GM23338 (cell line): ENCODE results near the gene ID3. TPM values are rescaled to one million over a fixed set of nuclear protein-coding genes. Genes with fewer than 3 reads are reported as not detected.
A peak's percentile ranks its signal among the peaks of the same experiment; 100 is the strongest.
"Not testable (repeated sequence)": the region's sequence is repeated elsewhere in the genome, so short reads cannot be mapped to it uniquely, and the experiment has no call there.

ENCODE experiments used
- ATAC-seq: fragments of 200-7000 bp; cut with Tn5 transposase; 3 replicates; pipeline ENCODE4 v1.9.1; 2020
- DNase-seq: peaks from one replicate; pipeline ENCODE4 v3.0.0-alpha.2; 2015; ENCODE audit warnings: low spot score
- H2AFZ ChIP-seq: fragments of 200-600 bp; sonication (generic); 2 replicates; pipeline ENCODE4 v1.8.0; 2016; ENCODE audit warnings: antibody characterized with exemption, mild to moderate bottlenecking, moderate library complexity
- H3F3A ChIP-seq: fragments of 200-600 bp; sonication (generic); replicated peaks from 2 replicates; pipeline ENCODE4 v1.8.0; 2017; ENCODE audit warnings: antibody characterized with exemption, mixed run types, low read depth
- H3K27ac ChIP-seq: fragments of 200-600 bp; sonication (generic); 2 replicates; pipeline ENCODE4 v1.6.1; 2016; ENCODE audit warnings: low read depth
- H3K27me3 ChIP-seq: fragments of 200-600 bp; sonication (generic); 2 replicates; pipeline ENCODE4 v1.8.0; 2016; ENCODE audit warnings: mild to moderate bottlenecking, mixed run types, moderate library complexity; ENCODE audit not compliant: insufficient read depth
- H3K36me3 ChIP-seq: fragments of 200-600 bp; sonication (generic); 2 replicates; pipeline ENCODE4 v1.8.0; 2016; ENCODE audit warnings: mild to moderate bottlenecking; ENCODE audit not compliant: insufficient read depth
- H3K4me1 ChIP-seq: fragments of 200-600 bp; sonication (generic); 2 replicates; pipeline ENCODE4 v1.8.0; 2016; ENCODE audit warnings: mild to moderate bottlenecking, moderate library complexity; ENCODE audit not compliant: insufficient read depth
- H3K4me2 ChIP-seq: fragments of 200-600 bp; sonication (generic); 2 replicates; pipeline ENCODE4 v1.7.1; 2017; ENCODE audit warnings: mixed run types
- H3K4me3 ChIP-seq: fragments of 200-600 bp; sonication (generic); 2 replicates; pipeline ENCODE4 v1.6.1; 2016; ENCODE audit warnings: mixed run types
- H3K79me2 ChIP-seq: fragments of 200-600 bp; sonication (generic); replicated peaks from 2 replicates; pipeline ENCODE4 v1.8.0; 2017; ENCODE audit warnings: mild to moderate bottlenecking; ENCODE audit not compliant: insufficient read depth
- H3K9me2 ChIP-seq: fragments of 200-600 bp; sonication (generic); 2 replicates; pipeline ENCODE4 v1.8.0; 2017; ENCODE audit not compliant: insufficient read depth
- H4K20me1 ChIP-seq: fragments of 200-600 bp; sonication (generic); replicated peaks from 2 replicates; pipeline ENCODE4 v1.8.0; 2017; ENCODE audit warnings: mild to moderate bottlenecking; ENCODE audit not compliant: insufficient read depth
- H3K27ac Mint-ChIP-seq: 2 replicates; pipeline ENCODE4 v1.8.0; 2020; ENCODE audit warnings: inconsistent platforms, mild to moderate bottlenecking, moderate library complexity, mixed read lengths
- H3K27me3 Mint-ChIP-seq: 3 replicates; pipeline ENCODE4 v1.8.0; 2022; ENCODE audit warnings: low read depth, mild to moderate bottlenecking, moderate library complexity, mixed read lengths, inconsistent platforms; ENCODE audit not compliant: insufficient read depth, poor library complexity
- H3K36me3 Mint-ChIP-seq: 3 replicates; pipeline ENCODE4 v1.8.0; 2021; ENCODE audit warnings: low read depth, mild to moderate bottlenecking, inconsistent platforms, moderate library complexity, mixed read lengths
- H3K4me1 Mint-ChIP-seq: 3 replicates; pipeline ENCODE4 v1.8.0; 2020; ENCODE audit warnings: mild to moderate bottlenecking, inconsistent platforms, mixed read lengths
- H3K4me3 Mint-ChIP-seq: 3 replicates; pipeline ENCODE4 v1.8.0; 2021; ENCODE audit warnings: moderate library complexity, mild to moderate bottlenecking, inconsistent platforms, mixed read lengths
- H3K9me3 Mint-ChIP-seq: 3 replicates; pipeline ENCODE4 v1.8.0; 2020; ENCODE audit warnings: moderate library complexity, mild to moderate bottlenecking, inconsistent platforms, mixed read lengths
- POLR2AphosphoS5 ChIP-seq: IDR thresholded peaks from 2 replicates; pipeline ENCODE4 v1.6.1; 2016; ENCODE audit warnings: antibody characterized with exemption, low read depth
- ZNF462 ChIP-seq: fragments of 250-450 bp; sonication (Bioruptor Pico); IDR thresholded peaks from 2 replicates; pipeline ENCODE4 v1.5.0; 2020; ENCODE audit warnings: mild to moderate bottlenecking, moderate library complexity
- polyA plus RNA-seq: library from polyadenylated mRNA; unstranded; fragments of >200 nt; fragmentation: Nextera tagmentation; extraction: Ambion mirVana; gene quantifications from 2 replicates; pipeline ENCODE4 v1.2.1, GENCODE V29; 2016
- total RNA-seq: library from RNA; depleted of rRNA; stranded (reverse); fragments of >200 nt; shearing (Covaris generic); gene quantifications from 2 replicates; pipeline ENCODE4 v1.2.3, GENCODE V29; 2014

The ID3 gene
- total and polyA plus RNA-seq, 2 experiments from 2014 or later, result 164 to 345 TPM

- Mint-ChIP-seq H3K9me3 (no peaks in the 10 kb centered on the region), H3K4me1 (peaks cover 15% of the 10 kb centered on the region), H3K27me3 (peaks cover 12% of the 10 kb centered on the region), H3K27ac (no peak overlapping the region), H3K36me3 (no peaks in the 10 kb centered on the region), H3K4me3 (no peak overlapping the region)
- Histone ChIP-seq H4K20me1 (no peaks in the 10 kb centered on the region), H2AFZ (peak overlapping the region; percentile 23; the same call in 1 of the 2 replicates), H3K4me2 (no peak overlapping the region), H3F3A (peaks cover 3% of the 10 kb centered on the region; the same call in 1 of the 2 replicates), H3K9me2 (no peaks in the 10 kb centered on the region), H3K4me1 (peaks cover 8% of the 10 kb centered on the region; the same call in 1 of the 2 replicates), H3K36me3 (no peaks in the 10 kb centered on the region), H3K27ac (no peak overlapping the region), H3K27me3 (no peaks in the 10 kb centered on the region), H3K4me3 (no peak overlapping the region), H3K79me2 (no peaks in the 10 kb centered on the region)
- TF ChIP-seq POLR2AphosphoS5 (no peak), ZNF462 (CRISPR knock-in tag) (no peak)
- DNase-seq, result no peak
- no peak for ATAC-seq
Measured at GRCh38 chr1:23543707-23544443, 15.4 kb downstream of the ID3 start.

- not testable (repeated sequence) for H3F3A ChIP-seq, H3K27ac ChIP-seq, H3K27me3 ChIP-seq, H3K36me3 ChIP-seq, H3K4me1 ChIP-seq, H3K4me3 Mint-ChIP-seq, ATAC-seq, H3K27ac Mint-ChIP-seq, H3K4me2 ChIP-seq, H3K79me2 ChIP-seq, DNase-seq, H3K36me3 Mint-ChIP-seq, H3K9me3 Mint-ChIP-seq, H3K9me2 ChIP-seq, H4K20me1 ChIP-seq, H3K4me3 ChIP-seq
- H2AFZ ChIP-seq, result peak overlapping the region; percentile 38; the same call in 1 of the 2 replicates
- peaks cover 12% of the 10 kb centered on the region for H3K27me3 Mint-ChIP-seq
- H3K4me1 Mint-ChIP-seq, result peaks cover 15% of the 10 kb centered on the region
Measured at GRCh38 chr1:23542940-23543339, 16.4 kb downstream of the ID3 start.
